ENCODE data around the gene SLC35F6.
"Not testable (repeated sequence)": the region's sequence is repeated elsewhere in the genome, so short reads cannot be mapped to it uniquely, and the experiment has no call there.

SLC35F6 gene

DNA sequence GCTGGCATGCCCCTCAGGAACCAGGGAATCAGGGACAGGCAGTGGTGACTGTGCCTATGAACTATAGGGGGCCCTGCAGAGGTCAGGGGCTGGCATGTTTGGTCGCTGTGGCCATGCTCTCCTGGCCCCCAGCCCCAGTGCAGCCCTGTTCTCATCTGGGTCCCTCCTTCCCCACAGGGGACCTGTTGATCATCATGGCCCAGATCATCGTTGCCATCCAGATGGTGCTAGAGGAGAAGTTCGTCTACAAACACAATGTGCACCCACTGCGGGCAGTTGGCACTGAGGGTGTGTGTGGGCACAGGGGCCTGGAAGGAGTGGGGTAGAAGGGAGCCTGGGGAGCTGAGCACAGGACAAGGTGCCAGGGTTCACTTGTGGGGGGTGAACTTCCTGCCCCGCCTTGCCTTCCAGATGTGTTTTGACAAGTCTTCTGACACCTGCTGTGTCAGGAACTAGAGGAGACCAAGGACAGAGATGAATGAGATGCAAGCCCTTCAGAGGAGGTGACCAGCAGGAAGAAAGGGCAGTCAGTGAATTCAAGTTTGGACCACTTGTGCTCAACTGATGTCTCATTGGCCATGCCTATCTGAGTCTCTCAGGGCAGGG, 12.2 kb downstream of the SLC35F6 start:
- Mint-ChIP-seq H3K9me3 (no peaks in the 10 kb centered on the region), H3K27ac (peak overlapping the region; percentile 56), H3K4me3 (no peak overlapping the region), H3K36me3 (peaks cover 40 to 65% of the 10 kb centered on the region in 2 donors), H3K27me3 (no peaks in the 10 kb centered on the region), H3K4me1 (peaks cover 8 to 14% of the 10 kb centered on the region in 2 donors)
- no peak for DNase-seq
- no peak for ATAC-seq (replicated peaks)

GRCh38 chr2:26778098-26778497, 14.0 kb downstream of the SLC35F6 start:
- Mint-ChIP-seq H3K36me3 (peaks cover 34 to 59% of the 10 kb centered on the region in 2 donors), H3K4me3 (no peak overlapping the region), H3K9me3 (no peaks in the 10 kb centered on the region), H3K27ac (no peak overlapping the region), H3K27me3 (no peaks in the 10 kb centered on the region), H3K4me1 (no peaks in the 10 kb centered on the region)
- no peak for ATAC-seq (replicated peaks)
- DNase-seq, result no peak

GRCh38 chr2:26778507-26778906, 14.4 kb downstream of the SLC35F6 start:
- Mint-ChIP-seq H3K4me3 (no peak overlapping the region), H3K9me3 (no peaks in the 10 kb centered on the region), H3K4me1 (no peaks in the 10 kb centered on the region), H3K27ac (no peak overlapping the region), H3K36me3 (peaks cover 34 to 59% of the 10 kb centered on the region in 2 donors), H3K27me3 (no peaks in the 10 kb centered on the region)
- ATAC-seq (replicated peaks) (no peak), DNase-seq (no peak)

GRCh38 chr2:26780203-26780760, 16.2 kb downstream of the SLC35F6 start:
- Mint-ChIP-seq H3K27ac (no peak overlapping the region), H3K27me3 (no peaks in the 10 kb centered on the region), H3K4me1 (peaks cover under 1 to 4% of the 10 kb centered on the region in 2 donors), H3K9me3 (no peaks in the 10 kb centered on the region), H3K4me3 (no peak overlapping the region), H3K36me3 (peaks cover 26 to 54% of the 10 kb centered on the region in 2 donors)
- ATAC-seq (replicated peaks), result no peak
- no peak for DNase-seq

DNA sequence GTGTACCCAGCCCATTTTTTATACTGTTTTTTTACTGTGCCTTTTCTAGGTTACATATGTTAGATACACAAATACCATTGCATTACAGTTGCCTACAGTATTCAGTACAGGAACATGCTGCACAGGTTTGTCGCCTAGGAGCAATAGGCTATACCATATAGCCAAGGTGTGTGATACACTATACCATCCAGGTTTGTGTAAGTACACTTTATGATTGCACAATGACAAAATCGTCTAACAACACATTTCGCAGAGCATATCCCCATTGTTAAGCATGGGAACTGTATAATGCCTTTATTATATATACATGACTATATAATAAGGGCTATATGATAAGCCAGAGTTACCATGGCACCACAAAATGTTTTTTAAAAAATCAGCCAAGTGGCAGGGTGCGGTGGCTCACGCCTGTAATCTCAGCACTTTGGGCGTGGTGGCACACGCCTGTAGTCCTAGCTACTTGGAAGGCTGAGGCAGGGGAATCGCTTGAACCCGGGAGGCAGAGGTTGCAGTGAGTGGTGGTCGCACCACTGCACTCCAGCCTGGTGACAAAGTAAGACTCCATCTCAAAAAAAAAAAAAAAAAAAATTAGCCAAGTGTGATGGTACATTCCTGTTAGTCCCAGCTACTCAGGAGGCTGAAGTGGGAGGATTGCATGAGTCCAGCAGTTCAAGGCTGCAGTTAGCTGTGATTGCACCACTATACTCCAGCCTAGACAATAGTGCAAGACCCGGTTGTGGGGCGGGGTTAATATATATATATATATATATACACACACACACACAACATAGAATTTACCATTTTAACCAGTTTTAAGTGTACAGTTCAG, 19.0 kb downstream of the SLC35F6 start:
- H3K27ac Mint-ChIP-seq, result no peak overlapping the region

DNA sequence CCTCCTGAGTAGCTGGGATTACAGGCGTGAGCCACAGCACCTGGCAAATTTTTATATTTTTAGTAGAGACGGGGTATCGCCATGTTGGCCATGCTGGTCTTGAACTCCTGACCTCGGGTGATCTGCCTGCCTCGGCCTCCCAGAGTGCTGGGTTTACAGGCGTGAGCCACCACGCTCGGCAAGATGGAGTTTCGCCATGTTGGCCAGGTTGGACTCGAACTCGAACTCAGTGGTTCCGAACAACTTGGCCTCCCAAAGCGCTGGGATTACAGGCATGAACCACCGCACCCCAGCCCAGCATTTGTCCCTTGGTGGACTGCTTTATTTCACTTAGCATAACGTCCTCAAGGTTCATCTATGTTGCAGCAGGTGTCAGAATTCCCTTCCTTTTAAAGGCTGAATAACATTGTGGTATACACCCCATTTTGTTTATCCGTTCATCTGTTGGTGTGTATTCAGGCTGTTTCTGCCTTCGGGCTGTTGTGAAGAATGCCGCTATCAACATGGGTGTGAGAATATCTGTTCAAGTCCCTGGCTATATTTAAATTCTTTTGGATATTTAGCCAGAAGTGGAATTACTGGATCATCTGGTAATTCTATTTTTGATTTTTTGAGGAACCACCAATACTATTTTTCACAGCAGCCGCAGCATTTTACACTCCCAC, 20.6 kb downstream of the SLC35F6 start:
- Mint-ChIP-seq H3K27me3 (peaks cover 13 to 17% of the 10 kb centered on the region in 2 donors), H3K9me3 (no peaks in the 10 kb centered on the region), H3K27ac (no peak overlapping the region), H3K36me3 (peaks cover 11 to 19% of the 10 kb centered on the region in 2 donors), H3K4me3 (peak overlapping the region in 1 of 2 donors; percentile 82), H3K4me1 (peaks cover 7 to 14% of the 10 kb centered on the region in 2 donors)
- DNase-seq, result no peak
- ATAC-seq (replicated peaks), result no peak

More for the DNA sequence above, 19.0 kb downstream of the SLC35F6 start:
- H3K36me3 Mint-ChIP-seq, result peaks cover 17 to 31% of the 10 kb centered on the region in 2 donors
- peaks cover 5 to 12% of the 10 kb centered on the region in 2 donors for H3K27me3 Mint-ChIP-seq
- H3K4me3 Mint-ChIP-seq, result no peak overlapping the region
- peaks cover 7 to 14% of the 10 kb centered on the region in 2 donors for H3K4me1 Mint-ChIP-seq
- ATAC-seq (replicated peaks) (no peak), DNase-seq (no peak)
- H3K9me3 Mint-ChIP-seq, result no peaks in the 10 kb centered on the region

GRCh38 chr2:26785431-26786206, 21.5 kb downstream of the SLC35F6 start, which contains the start of gene CENPA:
Gene CENPA (plus strand): TSS chr2:26786056. CDS start chr2:26786197, 141 bp downstream.
- no peaks in the 10 kb centered on the region for H3K9me3 Mint-ChIP-seq
- H3K27me3 Mint-ChIP-seq, result peaks cover 13 to 17% of the 10 kb centered on the region in 2 donors
- H3K27ac Mint-ChIP-seq, result peak within 1 kb of the TSS; percentile 70
- H3K4me3 Mint-ChIP-seq, result peak within 1 kb of the TSS; percentile 79 to 82
- peaks cover 3 to 10% of the 10 kb centered on the region in 2 donors for H3K36me3 Mint-ChIP-seq
- peaks cover 7 to 14% of the 10 kb centered on the region in 2 donors for H3K4me1 Mint-ChIP-seq
- ATAC-seq (replicated peaks) (peak; percentile 99 to 100), DNase-seq (peak; percentile 94)

DNA sequence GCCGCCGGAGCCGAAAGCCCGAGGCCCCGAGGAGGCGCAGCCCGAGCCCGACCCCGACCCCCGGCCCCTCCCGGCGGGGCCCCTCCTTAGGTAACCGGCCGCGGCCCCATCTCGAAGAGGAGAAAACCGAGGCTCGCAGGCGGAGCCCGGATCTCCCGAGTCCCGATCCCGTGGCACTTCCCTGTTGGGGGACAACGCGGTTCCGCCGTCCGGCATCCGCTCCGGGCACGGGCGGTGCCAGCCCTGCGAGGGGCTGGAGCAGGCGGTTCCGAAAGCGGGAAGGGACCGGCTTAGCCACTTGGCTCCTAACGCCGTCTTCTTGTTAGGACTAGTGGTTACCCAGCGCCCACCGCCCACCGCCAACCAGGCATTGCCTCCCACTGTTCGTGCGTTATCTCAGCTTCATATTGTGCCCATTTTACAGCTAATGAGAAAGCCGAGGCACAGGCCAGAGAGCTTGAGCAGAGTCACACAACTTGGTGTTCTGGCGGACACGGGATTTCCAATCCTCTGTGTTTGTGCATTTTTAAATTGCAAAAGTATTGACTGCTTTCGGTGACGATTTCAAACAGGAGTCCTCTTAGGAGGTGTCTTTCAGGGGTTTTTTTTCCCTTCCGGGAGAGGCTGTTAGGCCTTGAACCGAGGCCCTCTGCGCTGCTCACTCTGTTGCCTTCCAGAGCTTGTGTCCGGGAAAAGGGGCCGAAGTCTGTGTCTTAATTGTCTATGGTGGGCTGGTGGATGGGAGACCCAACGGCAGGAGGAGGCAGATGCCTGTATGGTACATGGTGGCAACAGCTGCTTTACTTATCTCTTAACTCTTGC, 22.3 kb downstream of the SLC35F6 start:
- peak in 1 of 2 donors; percentile 5 for ATAC-seq (replicated peaks)
- Mint-ChIP-seq H3K27ac (no peak overlapping the region), H3K27me3 (peaks cover 13 to 17% of the 10 kb centered on the region in 2 donors), H3K4me1 (peaks cover 7 to 14% of the 10 kb centered on the region in 2 donors), H3K9me3 (peaks cover 2 to 4% of the 10 kb centered on the region in 2 donors), H3K36me3 (peaks cover 2 to 3% of the 10 kb centered on the region in 2 donors), H3K4me3 (peak overlapping the region; percentile 74 to 82)
- DNase-seq, result no peak

- H3K27ac Mint-ChIP-seq, result no peak overlapping the region
- H3K27me3 Mint-ChIP-seq, result peaks cover 8 to 9% of the 10 kb centered on the region in 2 donors
- no peak for DNase-seq
- H3K4me3 Mint-ChIP-seq, result no peak overlapping the region
- H3K36me3 Mint-ChIP-seq, result peaks cover 0 to 2% of the 10 kb centered on the region in 2 donors
- peaks cover 4% of the 10 kb centered on the region in 2 donors for H3K9me3 Mint-ChIP-seq
- H3K4me1 Mint-ChIP-seq, result no peaks in the 10 kb centered on the region
- ATAC-seq (replicated peaks), result no peak
Measured at GRCh38 chr2:26792720-26793119, 28.6 kb downstream of the SLC35F6 start.

- DNase-seq (no peak), ATAC-seq (replicated peaks) (no peak)
- Mint-ChIP-seq H3K4me3 (no peak overlapping the region), H3K27me3 (peaks cover under 1 to 4% of the 10 kb centered on the region in 2 donors), H3K27ac (no peak overlapping the region), H3K4me1 (no peaks in the 10 kb centered on the region), H3K9me3 (peaks cover 4% of the 10 kb centered on the region in 2 donors), H3K36me3 (no peaks in the 10 kb centered on the region)
Measured at GRCh38 chr2:26793518-26793917, 29.4 kb downstream of the SLC35F6 start.

GRCh38 chr2:26795135-26795534, 31.1 kb downstream of the SLC35F6 start:
- ATAC-seq (replicated peaks); H3K27ac Mint-ChIP-seq; H3K36me3 Mint-ChIP-seq; H3K4me1 Mint-ChIP-seq; H3K9me3 Mint-ChIP-seq; H3K4me3 Mint-ChIP-seq; H3K27me3 Mint-ChIP-seq; DNase-seq: not testable (repeated sequence)

- Mint-ChIP-seq H3K4me3 (no peak overlapping the region), H3K9me3 (no peaks in the 10 kb centered on the region), H3K36me3 (no peaks in the 10 kb centered on the region), H3K27me3 (no peaks in the 10 kb centered on the region), H3K4me1 (no peaks in the 10 kb centered on the region), H3K27ac (no peak overlapping the region)
- DNase-seq, result no peak
- no peak for ATAC-seq (replicated peaks)
Measured at GRCh38 chr2:26801328-26801727, 37.2 kb downstream of the SLC35F6 start.

GRCh38 chr2:26801796-26802195, 37.7 kb downstream of the SLC35F6 start:
- Mint-ChIP-seq H3K9me3 (no peaks in the 10 kb centered on the region), H3K27me3 (no peaks in the 10 kb centered on the region), H3K4me1 (no peaks in the 10 kb centered on the region), H3K27ac (no peak overlapping the region), H3K36me3 (no peaks in the 10 kb centered on the region), H3K4me3 (no peak overlapping the region)
- ATAC-seq (replicated peaks), result no peak
- no peak for DNase-seq
